D721Med (cell line): ENCODE results near the gene GSTT2.
"Not testable (repeated sequence)": the region's sequence is repeated elsewhere in the genome, so short reads cannot be mapped to it uniquely, and the experiment has no call there.

Source experiments
- DNase-seq: peaks from one replicate; pipeline ENCODE4 v3.0.0; 2011; ENCODE audit warnings: low spot score; ENCODE audit not compliant: insufficient read length
- FAIRE-seq: peaks from 2 replicates; lab custom pipeline; 2011; peaks lifted over from hg19 to GRCh38; lab: Jason Lieb, UNC
- CTCF ChIP-seq: IDR thresholded peaks from 2 replicates; pipeline ENCODE4 v1.5.1; 2012; ENCODE audit warnings: mild to moderate bottlenecking, control low read depth; ENCODE audit not compliant: insufficient read depth; ENCODE audit errors: missing control alignments

Gene GSTT2

DNA sequence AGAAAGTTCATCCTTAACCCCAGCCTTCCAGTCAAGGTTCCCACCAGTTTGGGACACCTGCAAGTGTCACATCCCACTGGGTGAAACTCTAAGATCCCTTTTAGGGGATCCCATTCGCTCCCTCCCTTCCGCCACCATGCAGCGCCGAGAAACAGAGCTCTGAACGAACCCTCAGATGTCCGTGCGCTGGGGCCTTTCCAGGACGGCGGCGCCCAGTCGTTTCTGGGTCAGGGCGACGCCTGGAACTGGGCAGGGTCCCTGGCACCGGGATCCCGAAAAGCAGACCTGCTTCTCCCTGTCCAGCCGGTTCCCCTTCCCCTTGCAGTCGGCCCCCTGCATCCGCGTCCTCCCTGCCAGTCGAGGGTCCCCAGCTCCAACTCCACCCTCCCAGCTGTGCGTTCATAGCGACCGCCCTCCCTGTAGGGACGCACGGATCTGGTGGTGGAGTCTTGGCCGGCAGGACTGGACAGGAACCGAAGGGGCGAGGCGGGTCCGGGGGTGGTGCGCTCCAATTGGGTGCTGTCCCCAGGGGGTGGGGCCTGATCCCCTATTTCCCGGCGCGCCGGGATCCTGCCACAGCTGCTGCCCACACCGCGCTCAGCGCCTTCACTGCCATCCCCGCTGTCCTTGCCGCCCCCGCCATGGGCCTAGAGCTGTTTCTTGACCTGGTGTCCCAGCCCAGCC is at the start of gene GSTT2:
Gene GSTT2 (plus strand): TSS at position 578 of the 684 bp plus-strand sequence.
- not testable (repeated sequence) for DNase-seq, FAIRE-seq

GRCh38 chr22:23938328-23939016 is 41.5 kb upstream of the GSTT2 start:
- FAIRE-seq (no peak), DNase-seq (no peak)
- TF ChIP-seq CTCF = no peak

GRCh38 chr22:23939017-23939357 is 40.9 kb upstream of the GSTT2 start:
- FAIRE-seq (no peak), DNase-seq (no peak)
- TF ChIP-seq CTCF = no peak

DNA sequence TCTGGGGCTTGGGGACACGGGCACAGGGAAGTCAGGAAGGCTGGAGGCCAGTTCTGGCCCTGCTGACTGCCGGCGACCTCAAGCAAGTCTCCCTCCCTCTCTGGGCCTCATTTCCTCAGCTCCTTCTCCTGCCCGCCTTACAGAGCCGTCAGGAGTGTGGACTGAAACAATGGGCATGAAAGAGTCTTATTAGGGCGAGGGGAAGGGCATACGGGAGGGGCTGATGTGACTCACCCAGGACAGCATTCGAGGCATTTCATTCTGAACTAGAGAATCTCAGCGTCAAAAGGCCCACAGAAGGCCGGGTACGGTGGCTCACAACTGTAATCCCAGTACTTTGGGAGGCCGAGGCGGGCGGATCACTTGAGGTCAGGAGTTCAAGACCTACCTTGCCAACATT is 39.8 kb upstream of the GSTT2 start:
- FAIRE-seq, DNase-seq: not testable (repeated sequence)

GRCh38 chr22:23947391-23947790 is 32.5 kb upstream of the GSTT2 start:
- FAIRE-seq, DNase-seq: not testable (repeated sequence)

DNA sequence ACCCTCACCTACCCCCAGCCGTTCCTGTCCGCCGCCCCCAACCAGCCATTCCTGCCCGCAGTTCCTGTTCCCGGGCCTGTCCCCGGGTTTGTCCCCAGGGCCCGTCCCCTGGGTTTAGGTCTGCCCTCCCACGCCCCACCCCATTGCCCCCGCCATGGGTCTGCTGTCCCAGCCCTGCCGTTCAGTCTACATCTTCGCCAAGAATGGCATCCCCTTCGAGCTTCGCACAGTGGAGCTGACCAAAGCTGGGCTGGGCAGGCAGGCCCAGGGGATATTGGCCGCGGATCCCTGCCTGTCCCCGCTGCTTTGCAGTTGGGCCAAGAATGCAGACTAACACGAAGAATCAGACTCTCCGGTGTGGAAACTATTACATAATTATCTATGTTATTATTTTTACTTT is 30.2 kb upstream of the GSTT2 start:
- not testable (repeated sequence) for DNase-seq, FAIRE-seq

DNA sequence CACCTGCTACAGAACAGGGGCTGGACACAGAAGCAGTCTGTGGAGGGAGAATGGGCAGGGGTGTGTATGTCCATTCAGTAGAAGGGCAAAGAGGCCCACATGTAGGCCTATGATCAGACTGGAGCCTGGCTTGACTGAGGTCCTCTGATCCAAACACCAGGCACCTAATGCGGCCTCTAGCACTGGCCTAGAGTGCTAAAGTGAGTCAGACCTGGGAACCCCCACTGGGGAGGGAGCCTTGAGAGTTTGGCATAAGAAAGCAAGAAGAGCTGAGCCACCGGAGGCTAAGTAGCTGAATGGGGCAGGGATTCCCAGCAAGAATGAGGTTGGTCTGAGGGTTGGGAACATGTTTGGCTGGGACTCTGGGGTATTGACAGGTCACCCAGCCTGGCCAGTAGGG is 28.6 kb upstream of the GSTT2 start:
- DNase-seq, FAIRE-seq: not testable (repeated sequence)

DNA sequence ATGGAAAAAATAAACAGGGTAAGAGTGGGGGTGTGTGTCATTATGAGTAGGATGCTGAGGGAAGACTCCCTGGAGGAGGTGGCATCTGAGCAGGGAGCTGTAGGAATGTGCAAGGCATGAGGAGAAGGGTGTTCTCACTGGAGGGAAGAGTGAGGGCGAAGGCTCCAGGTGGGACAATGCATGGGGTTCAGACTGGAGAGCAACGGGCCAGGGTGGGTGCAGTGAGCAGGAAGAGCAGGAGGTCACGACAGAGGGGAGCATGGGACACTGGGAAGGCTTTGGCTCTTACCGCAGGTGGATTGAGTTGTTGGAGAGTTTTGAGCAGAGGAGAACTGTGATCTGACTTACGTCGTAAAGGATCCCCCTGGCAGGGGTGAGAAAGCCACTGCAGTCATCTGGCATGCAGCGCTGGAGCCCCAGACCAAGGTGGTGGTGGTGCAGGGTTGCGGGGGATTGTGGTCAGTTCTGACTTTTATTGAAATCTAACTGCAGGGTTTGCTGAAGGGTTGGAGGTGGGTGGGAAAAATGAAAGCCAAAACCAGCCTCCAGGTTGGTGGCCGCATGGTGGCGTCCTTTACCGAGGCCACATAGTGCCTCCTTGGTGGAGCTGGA is 27.0 kb upstream of the GSTT2 start:
- not testable (repeated sequence) for DNase-seq, FAIRE-seq

- FAIRE-seq, DNase-seq: not testable (repeated sequence)
These were observed 26.4 kb upstream of the GSTT2 start for GRCh38 chr22:23953485-23953884.

DNA sequence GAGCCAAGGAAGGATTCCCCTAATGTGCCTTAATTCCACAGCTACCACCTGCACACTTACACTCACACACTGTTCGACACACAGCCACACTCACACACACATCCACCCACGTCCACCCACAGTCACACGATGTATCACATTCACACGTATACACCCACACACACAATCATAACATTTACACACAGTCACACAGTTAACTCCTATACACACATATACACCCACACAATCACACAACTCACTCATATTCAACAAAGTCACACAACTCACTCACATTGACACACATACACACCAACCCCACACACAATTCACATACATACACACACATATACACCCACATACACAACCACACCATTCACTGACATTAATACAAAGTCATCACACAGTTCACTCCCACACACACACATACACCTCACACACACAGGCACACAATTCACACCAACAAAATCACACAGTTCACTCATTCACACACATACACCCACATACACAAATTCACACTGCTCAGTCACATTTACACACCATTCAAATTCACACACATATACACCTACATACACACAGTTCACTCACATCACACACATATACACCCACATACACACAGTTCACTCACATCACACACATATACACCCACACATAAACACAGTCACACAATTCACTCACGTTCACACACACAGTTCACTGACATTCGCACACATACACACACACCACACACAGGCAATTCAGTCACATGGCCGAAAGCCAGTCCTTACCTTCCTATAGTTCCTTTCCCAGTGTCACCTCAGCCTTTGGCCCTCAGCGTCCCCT is 25.5 kb upstream of the GSTT2 start:
- not testable (repeated sequence) for FAIRE-seq, DNase-seq

DNA sequence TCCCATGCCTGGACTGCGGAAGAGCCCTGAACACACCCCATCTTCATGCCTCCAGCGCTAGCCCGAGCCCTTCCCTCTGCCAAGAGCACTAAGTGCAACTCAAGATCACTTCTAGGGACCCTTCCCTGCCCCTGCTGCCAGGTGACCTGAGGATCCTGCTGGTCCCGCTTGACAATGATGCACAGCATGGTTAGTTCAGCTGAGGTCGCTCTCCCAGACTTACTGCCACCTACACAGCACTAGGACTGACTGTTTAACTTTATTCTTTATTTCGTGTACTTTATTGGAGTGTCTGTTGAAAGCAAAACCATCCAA is 25.0 kb upstream of the GSTT2 start:
- FAIRE-seq = not testable (repeated sequence)

GRCh38 chr22:23955886-23956285 is 24.0 kb upstream of the GSTT2 start:
- FAIRE-seq, DNase-seq: not testable (repeated sequence)

More for the DNA sequence above, 25.0 kb upstream of the GSTT2 start:
- DNase-seq = not testable (repeated sequence)
